Upper lobe of left lung (tissue), 4 donors: Measurements from ENCODE around the gene CSNK1A1L.

Source experiments
- CTCF ChIP-seq, 6 experiments: fragments of 450-650 bp in 4 of 6; fragments of 200-600 bp in 2 of 6; sonication (generic) in 2 of 6; IDR thresholded peaks; one replicate each; pipeline ENCODE4 v1.5.1; 2016 to 2019; ENCODE audit warnings: antibody characterized with exemption in 6 of 6
- EP300 ChIP-seq, 4 donors: sonication (generic); formaldehyde crosslinking; IDR thresholded peaks; one replicate each; pipeline ENCODE4 v1.5.1; 2017; ENCODE audit warnings: antibody characterized with exemption in 4 of 4, control low read depth in 2 of 4
- POLR2A ChIP-seq, 4 donors: fragments of 450-650 bp; IDR thresholded peaks; one replicate each; pipeline ENCODE4 v1.5.1; 2016 to 2017; ENCODE audit warnings: antibody characterized with exemption in 4 of 4, mild to moderate bottlenecking in 2 of 4
- POLR2AphosphoS5 ChIP-seq, 2 donors: sonication (generic); formaldehyde crosslinking; IDR thresholded peaks; one replicate each; pipeline ENCODE4 v1.5.1; 2017; ENCODE audit warnings: antibody characterized with exemption in 2 of 2

- TF ChIP-seq POLR2A (IDR thresholded peaks at IDR 0.05) (no peak), CTCF (IDR thresholded peaks at IDR 0.05) (no peak), EP300 (IDR thresholded peaks at IDR 0.05) (no peak), POLR2AphosphoS5 (IDR thresholded peaks at IDR 0.05) (no peak)
These were observed 2.0 kb upstream of the CSNK1A1L start for GRCh38 chr13:37107456-37107855.
